ENCODE measurements around the gene GRB10.
"Not testable (repeated sequence)": the region's sequence is repeated elsewhere in the genome, so short reads cannot be mapped to it uniquely, and the experiment has no call there.

The GRB10 gene

DNA sequence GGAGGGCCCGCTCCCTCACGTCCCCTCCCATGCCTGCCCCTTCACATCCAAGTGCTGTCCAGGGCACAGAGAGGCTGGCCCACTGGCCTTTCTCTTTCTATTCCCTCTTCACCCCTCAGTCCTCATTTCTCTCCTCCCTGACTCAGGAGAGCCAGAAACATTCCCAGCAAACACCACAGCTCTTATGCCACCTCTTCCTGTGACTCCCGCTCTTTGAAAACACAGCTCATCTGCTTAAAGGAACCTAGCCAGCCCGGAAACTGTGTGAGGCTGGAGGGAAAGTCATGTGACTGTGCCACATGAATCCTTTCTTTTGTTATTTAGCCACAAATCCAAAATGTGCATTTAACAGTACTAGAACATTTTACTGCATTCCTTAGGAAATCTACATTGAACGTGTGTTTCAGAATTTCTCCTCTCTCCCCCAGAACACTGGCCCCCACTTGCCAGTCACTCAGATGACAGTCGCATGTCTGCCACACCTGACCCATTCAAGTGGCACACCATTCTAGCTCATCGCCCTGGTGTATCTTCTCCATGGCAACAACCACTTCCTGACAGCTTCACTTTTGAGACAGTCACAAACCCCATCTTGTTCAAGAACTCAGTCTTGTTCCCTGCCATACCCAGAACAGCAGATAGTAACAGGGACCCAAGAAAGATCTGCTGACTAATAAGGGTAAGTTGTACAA, 42.8 kb downstream of the GRB10 start:
- peak; percentile 45 for DNase-seq

DNA sequence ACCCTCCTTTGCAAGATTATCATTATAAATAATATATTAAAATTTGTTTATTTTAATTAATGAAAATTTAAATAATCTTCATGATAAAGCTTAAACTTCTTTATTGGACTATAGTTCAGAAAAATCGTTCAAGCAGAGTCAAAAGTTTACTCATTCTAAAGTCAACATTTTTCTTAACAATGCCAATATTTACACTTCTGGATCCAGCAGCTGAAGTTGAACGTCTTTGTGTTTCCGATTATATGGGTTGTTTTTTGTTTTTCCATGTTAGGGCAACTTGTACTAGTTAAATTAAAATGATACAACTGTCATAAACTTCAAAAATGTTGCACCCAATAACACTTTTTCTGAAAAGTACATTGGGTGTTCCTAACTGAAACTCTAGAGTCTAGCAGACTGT, 43.8 kb downstream of the GRB10 start:
- no peak for DNase-seq

DNA sequence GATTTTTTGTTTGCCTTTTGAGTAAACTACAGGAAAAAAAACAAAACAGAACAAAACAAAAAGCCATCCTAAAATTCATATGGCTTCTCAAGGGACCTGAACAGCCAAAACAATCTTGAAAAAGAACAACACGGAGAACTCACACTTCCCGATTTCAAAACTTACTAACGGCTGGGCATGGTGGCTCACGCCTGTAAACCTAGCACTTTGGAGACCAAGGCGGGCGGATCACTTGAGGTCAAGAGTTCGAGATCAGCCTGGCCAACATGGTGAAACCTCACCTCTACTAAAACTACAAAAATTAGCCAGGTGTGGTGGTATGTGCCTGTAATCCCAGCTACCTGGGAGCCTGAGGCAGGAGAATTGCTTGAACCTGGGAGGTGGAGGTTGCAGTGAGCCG, 46.9 kb downstream of the GRB10 start:
- DNase-seq = not testable (repeated sequence)

DNA sequence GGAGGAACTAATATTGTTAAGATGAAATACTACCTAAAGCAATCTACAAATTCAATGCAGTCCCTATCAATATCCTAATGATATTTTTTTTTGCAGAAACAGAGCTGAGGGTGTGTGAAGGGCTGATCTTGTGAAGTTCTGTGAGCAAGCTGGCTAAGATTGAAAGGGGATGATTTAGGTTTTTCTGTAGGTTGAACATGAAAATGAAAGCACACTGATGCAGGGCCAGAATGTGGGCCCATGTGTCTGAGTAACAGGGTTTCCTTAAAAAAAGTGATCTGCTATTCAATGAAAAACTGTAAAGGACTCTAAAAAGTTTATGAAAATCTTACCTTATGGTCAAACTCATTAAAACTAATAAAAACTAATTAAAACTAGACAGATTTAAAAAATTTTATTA, 47.4 kb downstream of the GRB10 start:
- DNase-seq = no peak

DNA sequence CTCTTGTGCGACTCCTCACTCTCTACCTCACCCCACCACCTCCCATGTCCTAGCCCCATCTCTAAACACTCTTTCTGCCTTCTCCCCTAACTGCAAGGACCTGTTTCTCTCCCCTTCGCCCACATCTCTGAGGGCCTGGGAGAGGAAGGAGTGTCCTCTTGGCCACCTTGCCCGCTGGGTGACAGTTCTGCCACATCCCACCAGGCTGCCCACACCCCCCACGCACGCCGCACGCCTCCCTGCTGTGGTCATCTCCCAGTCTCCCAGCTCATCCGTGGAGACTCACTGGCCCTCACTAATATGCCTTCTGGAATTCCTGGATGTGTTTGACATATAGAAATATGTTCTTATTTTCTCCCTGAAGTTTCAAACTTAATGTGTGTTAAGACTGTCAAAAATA, 48.5 kb downstream of the GRB10 start:
- DNase-seq = no peak

DNA sequence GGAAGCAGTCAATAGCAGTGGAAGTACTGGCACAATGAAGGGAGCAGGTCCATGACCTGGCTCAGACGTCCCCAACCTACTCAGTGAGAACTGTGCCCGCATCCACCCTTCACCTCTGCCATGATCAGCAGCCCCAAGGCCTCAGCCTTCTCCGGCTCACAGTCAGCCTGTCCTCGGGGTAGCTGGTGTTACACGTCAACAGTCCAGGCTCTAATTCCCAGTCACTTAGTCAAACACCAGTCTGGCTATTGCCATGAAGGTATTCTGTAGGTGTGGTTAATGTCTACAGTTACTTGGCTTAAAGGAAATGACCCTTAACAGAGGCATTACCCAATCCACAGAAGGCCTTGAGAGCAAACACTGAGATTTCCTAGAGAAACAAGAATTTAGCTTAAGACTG, 49.1 kb downstream of the GRB10 start:
- DNase-seq = no peak

DNA sequence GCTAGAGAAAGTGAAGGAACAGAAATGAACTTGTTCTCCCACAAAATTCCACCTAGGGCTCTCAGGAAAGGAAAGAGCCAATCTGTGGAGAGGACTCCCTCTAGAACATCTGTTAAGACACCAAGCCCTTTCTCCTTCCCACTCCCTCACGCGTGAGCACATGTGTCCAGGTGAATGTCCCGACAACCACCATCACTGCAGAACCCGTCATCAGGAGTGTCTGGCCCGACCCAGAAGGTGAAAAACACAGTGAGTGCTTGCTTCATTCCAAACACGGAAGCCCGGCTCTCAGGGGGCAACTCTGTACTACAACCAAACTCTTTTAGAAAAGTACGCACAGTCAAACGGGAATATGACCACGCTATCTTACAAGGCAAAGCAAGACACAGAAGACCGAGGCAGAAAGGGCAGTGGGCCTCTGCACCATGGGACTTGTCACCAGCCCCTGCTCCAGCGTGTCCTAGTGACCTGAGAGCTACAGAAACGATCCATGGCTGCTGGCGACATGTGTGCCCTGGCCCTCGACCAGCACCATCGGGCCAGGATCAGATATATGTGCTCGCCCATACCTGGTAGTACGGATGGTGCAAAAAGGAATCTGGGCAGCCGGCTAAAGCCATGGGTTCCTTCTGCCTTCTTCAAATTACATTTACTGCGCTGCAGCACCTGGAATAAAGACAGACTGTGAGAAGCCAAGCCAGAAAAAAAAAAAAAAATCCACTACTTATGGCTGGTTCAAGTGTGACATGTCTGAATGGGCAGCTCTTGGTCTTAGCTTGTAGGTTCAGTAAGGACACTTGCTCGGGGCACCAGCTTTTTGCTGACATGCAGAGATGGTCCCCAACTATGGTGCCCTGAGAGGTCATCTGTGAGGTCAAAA, 50.8 kb downstream of the GRB10 start:
- no peak for DNase-seq

DNA sequence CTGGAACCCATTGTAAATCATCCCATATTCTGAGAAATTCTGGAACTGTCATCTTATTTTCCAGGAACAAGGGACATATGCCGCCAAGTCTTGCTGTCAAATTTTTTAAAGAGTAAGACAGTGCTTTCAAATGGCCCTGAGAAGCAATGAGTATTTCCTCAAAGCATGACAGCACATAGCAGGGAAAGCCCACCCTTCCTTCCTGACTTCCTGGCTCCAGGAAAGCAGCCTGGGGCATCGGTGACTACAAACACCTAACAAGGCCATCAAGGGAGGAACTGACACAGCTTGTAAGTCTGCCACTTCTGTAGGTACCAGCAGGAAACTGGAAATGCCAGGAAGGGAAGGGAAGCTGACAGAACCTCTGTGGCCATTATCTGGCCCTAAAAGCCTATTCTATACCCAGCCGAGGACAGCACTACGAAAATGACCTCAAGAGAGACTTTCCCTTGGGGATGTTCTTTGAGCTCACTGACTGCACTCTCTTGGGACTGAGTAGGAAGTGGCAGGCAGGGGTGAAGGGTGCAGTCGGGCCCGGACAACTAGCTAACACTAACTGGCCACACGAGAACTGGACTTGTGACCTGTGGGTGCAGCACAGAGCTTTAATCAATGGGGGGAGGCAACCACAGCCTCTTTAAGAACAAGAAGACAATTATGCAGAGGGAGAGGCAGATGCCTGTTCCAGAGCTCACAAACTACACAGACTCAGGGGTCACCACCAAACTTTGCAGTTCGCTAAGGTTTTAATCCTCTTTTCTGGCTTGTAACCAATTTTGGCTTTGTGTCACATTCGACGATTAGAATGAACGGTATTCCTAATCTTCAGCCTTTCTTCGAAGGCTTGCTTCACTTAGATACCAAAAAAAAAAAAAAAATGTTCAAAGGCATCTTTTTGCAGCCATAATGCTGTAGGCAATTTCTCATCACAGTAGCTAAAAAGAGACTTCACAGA, 52.0 kb downstream of the GRB10 start:
- DNase-seq = no peak

DNA sequence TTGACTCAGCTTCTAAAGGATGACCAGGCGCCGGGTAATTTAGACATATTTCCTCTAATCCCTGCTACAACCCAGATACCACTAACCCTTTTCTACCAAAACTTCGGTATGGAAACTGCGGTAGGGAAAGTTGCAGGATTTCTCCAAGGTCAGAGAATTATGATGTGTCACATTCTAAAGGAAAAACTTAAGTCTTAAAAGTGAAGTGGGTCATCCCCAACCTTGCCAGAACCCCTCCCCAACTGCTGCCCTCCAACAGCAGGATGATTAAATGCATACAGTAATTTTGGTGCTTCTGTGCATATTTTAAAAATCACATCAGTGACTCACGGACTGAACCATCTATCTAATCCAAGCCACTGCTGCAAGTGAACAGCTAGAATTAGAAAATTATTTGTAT, 52.7 kb downstream of the GRB10 start:
- no peak for DNase-seq

DNA sequence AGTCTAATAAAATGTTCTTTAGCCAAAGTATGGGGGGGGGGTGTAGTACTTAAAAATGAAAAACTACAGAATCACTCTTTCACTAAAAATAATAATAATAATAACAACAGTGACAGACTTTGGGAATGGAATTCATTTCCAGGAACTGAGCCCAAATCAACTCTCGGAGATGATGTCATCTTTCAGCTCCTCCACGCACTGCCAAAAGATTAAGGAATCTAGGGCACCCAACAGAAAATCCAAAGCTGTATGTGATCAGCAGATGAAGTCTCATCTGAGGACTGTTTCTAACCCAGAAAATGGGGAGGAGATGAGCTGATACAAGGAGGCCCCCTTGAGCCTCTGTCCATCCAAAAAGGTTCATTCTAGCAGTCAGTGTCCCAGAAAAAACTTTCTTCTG, 54.5 kb downstream of the GRB10 start:
- no peak for DNase-seq

DNA sequence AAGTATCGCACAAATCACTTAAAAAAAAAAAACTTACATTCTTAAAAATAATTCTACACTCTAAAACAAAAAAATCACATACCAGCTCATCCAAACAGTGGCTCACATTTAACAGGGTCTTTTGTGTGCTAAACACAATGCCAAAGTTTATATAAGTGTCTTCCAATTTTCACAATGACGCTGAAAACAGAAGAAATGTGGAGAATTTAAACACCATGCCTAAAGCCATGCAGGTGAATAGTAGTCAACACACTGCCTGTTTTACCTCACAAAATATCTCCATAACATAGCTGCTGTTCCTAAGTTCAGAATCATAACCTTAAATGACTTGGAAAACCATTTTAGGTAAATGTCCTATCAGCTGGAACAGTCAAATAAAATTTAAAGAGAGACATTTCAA, 55.0 kb downstream of the GRB10 start:
- DNase-seq = no peak

DNA sequence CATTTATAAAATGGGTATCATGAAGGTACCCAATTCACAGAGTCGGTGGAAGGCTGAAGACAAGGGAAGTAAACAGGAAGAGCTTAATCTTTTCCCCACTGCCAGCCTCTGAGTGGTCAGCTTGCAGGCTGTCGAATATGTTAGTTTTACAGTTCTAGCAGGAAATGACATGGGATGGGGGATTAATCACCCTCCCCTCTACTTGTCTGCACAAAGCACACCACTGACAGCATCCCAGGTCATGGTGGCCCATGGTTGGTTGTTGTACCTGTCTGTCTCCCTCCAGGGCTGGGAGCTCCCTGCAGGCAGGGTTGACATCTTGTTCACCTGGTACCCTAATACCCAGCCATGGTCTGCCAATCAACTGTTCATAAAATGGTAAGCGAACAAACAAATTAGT, 55.6 kb downstream of the GRB10 start:
- DNase-seq = no peak

DNA sequence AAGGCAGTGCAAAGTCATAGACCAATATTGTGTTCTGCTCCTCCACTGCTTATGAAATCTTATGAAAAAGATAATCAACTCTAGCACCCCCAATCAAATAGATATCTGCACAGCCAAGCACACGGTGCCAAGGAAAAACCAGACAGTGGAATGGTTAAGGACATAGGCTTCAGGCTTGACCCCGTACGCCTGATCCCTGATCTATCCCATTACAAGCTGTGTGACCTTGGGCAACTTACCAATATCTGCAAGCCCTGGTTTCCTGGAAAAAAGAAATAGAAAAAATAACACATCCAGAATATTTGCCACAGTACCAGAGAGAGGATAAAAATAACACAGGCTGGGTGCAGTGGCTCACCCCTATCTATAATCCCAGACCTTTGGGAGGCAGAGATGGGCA, 56.9 kb downstream of the GRB10 start:
- DNase-seq = no peak

DNA sequence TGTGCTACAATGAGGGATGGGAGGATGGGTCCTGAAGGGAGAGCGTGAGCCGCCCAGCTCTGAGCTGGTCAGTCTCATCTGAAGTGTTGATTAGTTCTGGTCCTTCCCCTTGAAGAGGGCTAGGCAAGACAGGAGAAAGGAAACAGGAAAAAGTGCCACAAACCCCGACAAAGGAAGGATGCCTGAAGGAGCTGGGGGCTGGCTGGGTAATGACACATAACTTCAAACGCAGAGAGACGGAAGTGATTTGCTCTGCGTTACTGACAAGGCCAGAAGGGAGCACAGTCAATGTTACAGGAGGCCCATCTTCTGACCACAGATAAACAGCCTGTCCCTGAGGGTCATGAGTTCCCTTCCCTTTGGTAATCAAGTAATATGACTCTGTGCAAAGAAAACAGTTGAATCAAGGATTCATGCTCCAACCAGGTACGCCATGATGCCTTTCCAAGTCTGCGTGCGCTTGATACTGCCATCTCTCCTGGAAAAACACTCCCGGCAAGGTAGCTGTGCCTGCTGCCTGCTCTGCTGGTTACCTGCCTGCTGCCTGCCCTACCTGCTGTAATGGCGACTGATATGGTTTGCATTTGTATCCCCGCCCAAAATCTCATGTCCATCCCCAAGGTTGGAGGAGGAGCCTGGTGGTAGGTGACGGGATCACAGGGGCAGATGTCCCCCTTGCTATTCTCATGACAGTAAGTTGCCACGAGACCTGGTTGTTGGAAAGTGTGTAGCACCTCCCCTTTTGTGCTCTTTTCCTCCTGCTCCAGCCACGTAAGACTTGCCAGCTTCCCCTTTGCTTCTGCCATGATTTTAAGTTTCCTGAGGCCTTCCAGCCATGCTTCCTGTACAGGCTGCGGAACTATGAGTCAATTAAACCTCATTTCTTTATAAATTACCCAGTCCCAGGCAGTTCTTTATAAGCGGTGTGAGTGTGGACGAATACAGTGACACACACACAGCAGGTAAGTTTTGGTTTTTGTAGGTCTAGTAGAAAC, 57.9 kb downstream of the GRB10 start:
- no peak for DNase-seq

DNA sequence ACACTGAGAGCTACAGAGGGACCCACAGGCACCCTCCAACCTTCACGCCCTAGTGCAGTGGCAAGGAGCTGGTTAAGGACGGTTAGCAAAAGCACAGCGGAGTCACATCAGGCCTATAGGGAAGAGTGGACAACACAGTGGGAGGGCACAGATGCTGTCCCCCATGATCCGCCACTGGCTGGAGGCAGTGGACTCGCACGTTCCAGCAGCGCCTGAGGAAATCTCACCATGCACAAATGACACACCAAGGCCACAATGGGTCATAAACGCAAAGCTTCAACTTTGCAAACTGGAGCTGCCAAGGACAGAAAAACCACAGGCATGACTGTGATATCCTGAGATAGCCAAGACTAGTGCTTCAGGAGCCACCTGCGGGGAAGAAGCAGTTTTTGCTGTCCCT, 58.8 kb downstream of the GRB10 start:
- no peak for DNase-seq

DNA sequence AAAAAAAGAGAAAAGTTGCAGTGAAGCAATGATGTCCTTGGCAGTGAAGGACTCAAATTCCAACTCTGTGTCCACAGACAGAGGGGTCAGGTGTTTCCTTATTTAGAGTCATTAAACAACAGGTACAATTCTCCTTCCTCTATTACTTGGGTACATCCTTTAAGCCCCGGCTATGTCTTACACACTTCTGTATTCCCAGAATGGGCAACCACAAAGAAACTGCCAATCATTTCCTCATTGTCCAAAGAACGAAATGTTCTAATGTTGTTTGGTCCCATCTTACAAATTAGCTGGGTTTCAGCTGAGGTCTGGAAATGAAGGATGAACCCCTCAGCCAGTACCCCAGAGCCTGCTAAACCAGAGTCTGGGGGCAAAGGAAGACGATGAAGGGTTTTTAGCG, 59.5 kb downstream of the GRB10 start:
- DNase-seq = no peak

DNA sequence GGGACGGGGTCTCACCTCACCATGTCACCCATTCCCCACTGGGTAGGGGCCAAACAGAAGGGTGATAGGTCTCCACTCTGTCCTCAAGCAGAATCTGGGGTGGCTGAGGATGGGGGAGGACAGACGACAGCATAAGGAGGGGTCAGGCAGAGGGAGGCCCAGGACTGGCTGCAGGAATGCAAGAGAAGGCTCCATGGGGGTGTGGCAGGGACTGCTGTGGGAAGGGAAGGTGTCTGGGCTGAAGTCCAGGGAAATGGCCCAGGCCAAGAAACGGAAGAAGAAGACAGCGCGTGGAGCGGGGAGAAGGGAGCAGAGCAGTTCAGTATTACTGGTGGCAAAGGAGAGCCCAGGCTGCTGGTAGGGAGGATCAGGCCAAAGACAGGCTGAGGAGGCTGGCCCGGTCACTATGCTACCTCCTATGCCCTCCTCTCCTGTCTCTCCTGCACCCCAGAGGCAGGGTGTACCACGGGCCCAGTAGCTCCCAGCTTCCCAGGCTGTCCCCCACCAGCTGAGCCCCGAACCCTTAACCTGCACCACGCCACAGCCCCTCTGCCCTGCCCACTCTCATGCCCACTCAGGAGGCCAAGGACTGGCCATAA, 60.9 kb downstream of the GRB10 start:
- no peak for DNase-seq

DNA sequence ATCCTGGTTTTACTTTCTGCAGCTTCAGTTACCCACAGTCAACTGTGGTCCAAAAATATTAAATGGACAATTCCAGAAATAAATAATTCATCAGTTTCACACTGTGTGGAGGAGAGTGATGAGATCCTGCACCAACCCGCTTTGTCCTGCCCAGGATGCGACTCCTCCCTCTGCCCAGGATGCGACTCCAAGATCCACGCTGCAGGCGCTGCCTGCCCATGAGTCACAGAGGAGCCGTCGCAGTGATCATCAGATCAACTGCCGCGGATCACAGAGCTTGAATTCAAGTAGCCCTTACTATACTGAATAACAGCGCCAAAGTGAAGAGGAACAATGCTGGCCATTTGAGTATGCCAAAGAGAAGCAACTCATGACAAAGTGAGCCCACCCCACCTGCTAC, 61.5 kb downstream of the GRB10 start:
- DNase-seq = no peak

DNA sequence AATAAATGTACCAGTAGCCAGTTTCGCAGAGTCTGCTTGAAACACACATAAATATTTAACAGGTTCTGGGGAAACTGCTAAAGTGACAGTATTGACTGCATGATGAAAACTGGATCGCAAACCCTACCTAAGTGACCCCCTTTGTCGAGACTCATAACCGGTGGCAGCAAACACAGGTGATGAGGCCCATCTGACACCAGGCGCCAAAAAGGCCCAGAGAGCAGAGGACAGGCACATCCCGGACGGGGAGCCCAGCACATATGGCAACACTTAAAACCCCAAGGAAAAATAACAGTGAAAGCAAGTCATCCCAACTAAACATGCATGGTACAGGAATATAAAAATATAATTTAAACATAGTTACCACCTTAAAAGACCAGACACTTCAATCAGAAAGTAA, 62.4 kb downstream of the GRB10 start:
- DNase-seq = no peak

DNA sequence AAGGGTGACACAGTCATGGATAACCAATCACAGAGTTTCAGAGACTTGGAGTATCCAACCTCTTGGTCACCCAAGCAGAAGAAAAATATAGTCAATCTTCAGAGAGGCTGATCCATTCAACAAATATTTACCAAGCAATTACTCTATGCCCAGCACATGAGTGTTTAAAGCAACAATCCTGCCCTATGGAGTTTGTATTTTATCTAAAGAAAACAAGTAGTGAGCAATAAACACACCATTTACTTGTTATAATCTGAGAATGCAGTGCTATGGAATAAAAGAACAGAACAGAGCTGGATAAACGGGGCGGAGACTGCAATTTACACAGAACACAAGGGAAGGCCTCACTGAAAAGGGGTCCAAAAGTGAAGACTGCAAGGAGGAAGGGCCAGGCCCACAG, 63.8 kb downstream of the GRB10 start:
- DNase-seq = no peak

DNA sequence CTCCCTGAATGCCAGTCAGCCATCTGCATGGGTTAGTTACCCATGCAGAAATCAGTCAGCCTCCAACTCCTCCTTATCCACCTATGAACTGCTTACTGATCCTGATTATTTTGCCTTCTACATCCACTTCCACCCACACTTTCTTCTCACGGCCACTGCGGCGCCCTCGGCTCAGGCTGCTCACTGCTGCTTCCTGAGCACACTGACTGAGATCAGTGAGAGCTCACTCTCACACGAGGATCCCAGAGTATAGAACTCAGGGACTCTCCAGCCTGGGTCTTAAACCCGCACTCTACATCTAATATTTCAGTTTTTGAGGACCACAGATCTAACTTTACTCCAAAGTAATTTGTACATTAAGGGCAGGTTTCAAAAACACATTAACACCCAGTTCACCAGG, 64.4 kb downstream of the GRB10 start:
- DNase-seq = no peak

DNA sequence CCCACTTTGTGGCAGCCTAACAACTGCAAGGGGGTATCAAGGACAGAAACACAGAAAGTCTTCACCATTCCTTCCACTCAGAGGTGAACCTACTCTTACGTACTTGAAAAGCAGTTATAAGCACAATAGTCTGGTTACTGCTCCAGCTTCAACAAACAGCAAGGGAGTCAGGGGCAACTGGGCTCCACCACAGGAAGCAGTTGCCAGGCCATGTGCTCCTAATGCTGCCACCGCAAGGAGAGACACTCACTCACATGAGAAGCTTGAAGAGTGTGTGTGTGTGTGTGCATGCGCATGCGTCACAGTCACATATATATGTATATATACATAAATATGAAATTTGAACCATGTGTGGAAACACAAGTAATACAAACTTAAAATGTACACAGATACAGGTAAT, 65.5 kb downstream of the GRB10 start:
- no peak for DNase-seq
